PFSK-1 (cell line): ENCODE data around the gene FJX1.

ENCODE experiments used
- FOXP2 ChIP-seq: optimal IDR thresholded peaks from 2 replicates; pipeline ENCODE3; 2011; ENCODE audit warnings: borderline replicate concordance, control low read depth, inconsistent platforms; ENCODE audit not compliant: insufficient read depth; ENCODE audit errors: extremely low read length, extremely low read depth
- POLR2AphosphoS5 ChIP-seq: IDR thresholded peaks from 2 replicates; pipeline ENCODE4 v1.6.1; 2012; ENCODE audit warnings: low read depth, mild to moderate bottlenecking, control low read depth, low read length, moderate library complexity
- SIN3A ChIP-seq: IDR thresholded peaks from 2 replicates; pipeline ENCODE4 v1.6.1; 2012; ENCODE audit warnings: mild to moderate bottlenecking, low read length, moderate library complexity, borderline replicate concordance; ENCODE audit not compliant: insufficient read depth
- TAF1 ChIP-seq: IDR thresholded peaks from 2 replicates; pipeline ENCODE4 v1.6.1; 2012; ENCODE audit warnings: low read length, control low read depth, borderline replicate concordance; ENCODE audit not compliant: insufficient read depth

- no peak for TF ChIP-seq TAF1
- no peak for TF ChIP-seq POLR2AphosphoS5
- no peak for TF ChIP-seq FOXP2
- no peak for TF ChIP-seq SIN3A
Observed at GRCh38 chr11:35590412-35590811, 27.8 kb upstream of the FJX1 start.
